Caco-2 (cell line): ENCODE measurements around the gene RPUSD1. TPM values are rescaled to one million over a fixed set of nuclear protein-coding genes. Genes with fewer than 3 reads are reported as not detected.
"Not testable (repeated sequence)": the region's sequence is repeated elsewhere in the genome, so short reads cannot be mapped to it uniquely, and the experiment has no call there.

Source experiments
- BruUV-seq: library from RNA; stranded (reverse); fragments of 400-500 nt; replicated peaks from 2 replicates; lab custom pipeline; 2021; lab: Mats Ljungman, UMichigan
- CTCF ChIA-PET: fragments of 300-600 bp; sonication (Branson Sonifier 250); formaldehyde crosslinking; loops from one replicate; lab custom pipeline; 2022; ENCODE audit warnings: antibody characterized with exemption; lab: Charles Lee
- POLR2A ChIA-PET: fragments of 300-600 bp; sonication (Branson Sonifier 250); formaldehyde crosslinking; loops from one replicate; lab custom pipeline; 2022; ENCODE audit warnings: antibody characterized with exemption; lab: Charles Lee
- DNase-seq, 2 experiments: peaks; one replicate each; pipeline versions ENCODE4 v3.0.0 to v3.0.0-alpha.2; 2020 to 2022
- H3K27me3 ChIP-seq: replicated peaks from 2 replicates; pipeline ENCODE4 v1.6.0; 2011; ENCODE audit warnings: low read length; ENCODE audit not compliant: control insufficient read depth, insufficient read depth
- H3K36me3 ChIP-seq: 2 replicates; pipeline ENCODE4 v1.5.1; 2011; ENCODE audit warnings: low read length; ENCODE audit not compliant: control insufficient read depth, insufficient read depth
- H3K4me1 ChIP-seq: fragments of 250-450 bp; sonication (Bioruptor Pico); 2 replicates; pipeline ENCODE4 v1.5.1; 2020; ENCODE audit warnings: mild to moderate bottlenecking
- H3K4me3 ChIP-seq: 2 replicates; pipeline ENCODE4 v1.5.1; 2011; ENCODE audit warnings: low read depth, mild to moderate bottlenecking, control low read depth, low read length
- H3K9me3 ChIP-seq: fragments of 250-450 bp; sonication (Bioruptor Pico); 2 replicates; pipeline ENCODE4 v1.5.1; 2020; ENCODE audit warnings: mild to moderate bottlenecking, moderate library complexity
- H3K27ac Mint-ChIP-seq: one replicate; pipeline ENCODE4 v1.8.0; 2022; ENCODE audit warnings: mixed read lengths; ENCODE audit not compliant: unreplicated experiment
- H3K27me3 Mint-ChIP-seq: one replicate; pipeline ENCODE4 v1.8.0; 2022; ENCODE audit warnings: mixed read lengths; ENCODE audit not compliant: insufficient read depth, unreplicated experiment
- H3K36me3 Mint-ChIP-seq: one replicate; pipeline ENCODE4 v1.8.0; 2022; ENCODE audit warnings: mild to moderate bottlenecking, mixed read lengths; ENCODE audit not compliant: insufficient read depth, unreplicated experiment
- H3K4me1 Mint-ChIP-seq: one replicate; pipeline ENCODE4 v1.8.0; 2022; ENCODE audit warnings: low read depth, mixed read lengths; ENCODE audit not compliant: unreplicated experiment
- H3K4me3 Mint-ChIP-seq: one replicate; pipeline ENCODE4 v1.8.0; 2022; ENCODE audit warnings: mild to moderate bottlenecking, moderate library complexity, mixed read lengths; ENCODE audit not compliant: unreplicated experiment
- H3K9me3 Mint-ChIP-seq: one replicate; pipeline ENCODE4 v1.8.0; 2022; ENCODE audit warnings: mixed read lengths; ENCODE audit not compliant: unreplicated experiment
- CTCF ChIP-seq, 2 experiments: fragments of 200-600 bp in 1 of 2; IDR thresholded peaks; 1 replicate in 1 of 2; 2 replicates in 1 of 2; pipeline versions ENCODE4 v1.5.1 to v1.8.0; 2011 to 2022; ENCODE audit warnings: antibody characterized with exemption in 1 of 2, control low read depth in 1 of 2, inconsistent platforms in 1 of 2, low read depth in 1 of 2, low read length in 1 of 2, mild to moderate bottlenecking in 1 of 2, moderate library complexity in 1 of 2; ENCODE audit not compliant: insufficient read depth in 1 of 2, severe bottlenecking in 1 of 2, unreplicated experiment in 1 of 2
- intact Hi-C: fragments of 100-400 bp; cut with micrococcal nuclease; formaldehyde crosslinking; loops from one replicate; pipeline ENCODE4 v1.10.0; 2022; ENCODE audit not compliant: unreplicated experiment
- total RNA-seq: library from RNA; stranded (reverse); gene quantifications from 2 replicates; pipeline ENCODE4 v1.2.3, GENCODE V29; 2022

The RPUSD1 gene
- total RNA-seq, 1 experiment from 2014 or later: 44.0 TPM

GRCh38 chr16:776824-777223, 11.4 kb downstream of the RPUSD1 start:
- H3K27me3 Mint-ChIP-seq: no peaks in the 10 kb centered on the region
- no peak for TF ChIP-seq CTCF (IDR thresholded peaks at IDR 0.05; ENCODE audit: insufficient read depth in 1 of 2, low read depth in 1 of 2, low read length in 1 of 2, severe bottlenecking in 1 of 2, unreplicated experiment in 1 of 2)
- POLR2A ChIA-PET: no interaction called here

GRCh38 chr16:776298-776697, 11.9 kb downstream of the RPUSD1 start:
- H3K27ac Mint-ChIP-seq, H3K4me1 Mint-ChIP-seq, H3K36me3 ChIP-seq, H3K4me1 ChIP-seq, BruUV-seq, DNase-seq, intact Hi-C loops, H3K27me3 Mint-ChIP-seq, H3K9me3 Mint-ChIP-seq, H3K4me3 Mint-ChIP-seq, H3K36me3 Mint-ChIP-seq, H3K27me3 ChIP-seq, H3K4me3 ChIP-seq, CTCF ChIA-PET, H3K9me3 ChIP-seq, POLR2A ChIA-PET: not testable (repeated sequence)

More at GRCh38 chr16:776824-777223, 11.4 kb downstream of the RPUSD1 start:
- intact Hi-C loops: no loop called here
- DNase-seq: no peak
- Mint-ChIP-seq H3K36me3 (peaks cover 6% of the 10 kb centered on the region), H3K27ac (no peak overlapping the region), H3K4me1 (no peaks in the 10 kb centered on the region), H3K4me3 (no peak overlapping the region), H3K9me3 (no peaks in the 10 kb centered on the region)
- Histone ChIP-seq H3K4me3 (no peak overlapping the region), H3K27me3 (no peaks in the 10 kb centered on the region), H3K4me1 (0 out of 2 replicates have a peak, but pooled peaks cover 3% of the 10 kb centered on the region), H3K36me3 (no peaks in the 10 kb centered on the region), H3K9me3 (no peaks in the 10 kb centered on the region)
- BruUV-seq: no TSS peak
- CTCF ChIA-PET: no interaction called here

- POLR2A ChIA-PET: no interaction called here
- H3K27ac Mint-ChIP-seq: no peak overlapping the region
- TF ChIP-seq CTCF (IDR thresholded peaks at IDR 0.05; ENCODE audit: insufficient read depth in 1 of 2, low read depth in 1 of 2, low read length in 1 of 2, severe bottlenecking in 1 of 2, unreplicated experiment in 1 of 2): no peak
- Histone ChIP-seq H3K36me3 (no peaks in the 10 kb centered on the region), H3K4me3 (no peak overlapping the region), H3K9me3 (no peaks in the 10 kb centered on the region), H3K27me3 (no peaks in the 10 kb centered on the region), H3K4me1 (0 out of 2 replicates have a peak, but pooled peaks cover 3% of the 10 kb centered on the region)
- no peaks in the 10 kb centered on the region for H3K9me3 Mint-ChIP-seq
- CTCF ChIA-PET: no interaction called here
- no TSS peak for BruUV-seq
- H3K4me1 Mint-ChIP-seq: no peaks in the 10 kb centered on the region
- intact Hi-C loops: no loop called here
- DNase-seq: no peak
- H3K4me3 Mint-ChIP-seq: no peak overlapping the region
- H3K27me3 Mint-ChIP-seq: no peaks in the 10 kb centered on the region
- no peaks in the 10 kb centered on the region for H3K36me3 Mint-ChIP-seq
Measured at GRCh38 chr16:775236-775796, 12.9 kb downstream of the RPUSD1 start.
